Measurements from ENCODE around the gene MAP3K6. TPM values are rescaled to one million over a fixed set of nuclear protein-coding genes. Genes with fewer than 3 reads are reported as not detected.

The MAP3K6 gene
- total RNA-seq, 4 donors from 2014 or later = 82.2 to 122 (median 101) TPM

DNA sequence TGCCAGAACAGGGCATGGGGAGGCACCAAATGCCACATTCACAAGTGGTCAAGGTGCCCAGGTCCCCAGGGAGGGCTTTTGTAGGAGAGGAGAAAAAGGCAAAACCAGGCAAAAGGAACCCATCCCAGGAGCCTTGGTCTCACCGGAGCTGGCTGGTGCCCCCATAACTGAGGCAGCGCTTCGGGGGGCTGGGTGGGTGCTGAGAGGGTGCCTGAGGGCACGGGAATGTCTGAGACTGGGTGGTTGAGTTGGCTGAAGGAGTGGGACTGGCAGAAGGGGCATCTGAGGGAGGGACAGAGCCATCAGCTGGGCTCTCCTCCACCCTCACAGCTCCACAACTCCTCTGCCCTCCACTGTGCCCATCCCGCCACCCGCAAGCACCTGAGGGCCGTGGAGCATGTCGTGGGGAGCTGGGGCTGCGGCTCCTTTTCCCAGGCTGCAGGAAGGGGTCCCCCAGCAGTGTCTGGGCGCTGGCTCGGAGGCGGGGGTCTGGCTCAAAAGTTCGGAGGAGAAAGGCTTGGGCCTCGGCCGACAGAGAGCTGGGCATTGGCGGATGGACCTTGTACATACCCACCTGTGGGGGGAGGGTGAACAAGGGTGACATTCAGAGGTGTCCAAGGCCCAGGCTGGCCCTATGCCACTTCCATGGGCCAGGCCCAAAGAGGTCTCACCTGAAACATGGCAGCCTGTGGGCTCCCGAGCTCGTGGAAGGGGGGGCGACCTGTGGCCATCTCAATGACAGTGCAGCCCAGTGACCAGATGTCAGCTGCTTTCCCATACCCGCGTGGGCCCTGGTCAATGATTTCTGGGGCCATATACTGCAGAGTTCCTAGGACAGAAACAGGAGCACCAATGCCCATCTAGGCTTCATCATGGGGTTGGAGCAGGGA is 8.5 kb downstream of the MAP3K6 start:
- no peaks in the 10 kb centered on the region for H3K9me3 ChIP-seq
- DNase-seq (ENCODE audit: low spot score in 2 of 2) = no peak
- H3K27me3 ChIP-seq = no peaks in the 10 kb centered on the region
- no peak overlapping the region for H3K27ac ChIP-seq
- TF ChIP-seq, protein P1, sequence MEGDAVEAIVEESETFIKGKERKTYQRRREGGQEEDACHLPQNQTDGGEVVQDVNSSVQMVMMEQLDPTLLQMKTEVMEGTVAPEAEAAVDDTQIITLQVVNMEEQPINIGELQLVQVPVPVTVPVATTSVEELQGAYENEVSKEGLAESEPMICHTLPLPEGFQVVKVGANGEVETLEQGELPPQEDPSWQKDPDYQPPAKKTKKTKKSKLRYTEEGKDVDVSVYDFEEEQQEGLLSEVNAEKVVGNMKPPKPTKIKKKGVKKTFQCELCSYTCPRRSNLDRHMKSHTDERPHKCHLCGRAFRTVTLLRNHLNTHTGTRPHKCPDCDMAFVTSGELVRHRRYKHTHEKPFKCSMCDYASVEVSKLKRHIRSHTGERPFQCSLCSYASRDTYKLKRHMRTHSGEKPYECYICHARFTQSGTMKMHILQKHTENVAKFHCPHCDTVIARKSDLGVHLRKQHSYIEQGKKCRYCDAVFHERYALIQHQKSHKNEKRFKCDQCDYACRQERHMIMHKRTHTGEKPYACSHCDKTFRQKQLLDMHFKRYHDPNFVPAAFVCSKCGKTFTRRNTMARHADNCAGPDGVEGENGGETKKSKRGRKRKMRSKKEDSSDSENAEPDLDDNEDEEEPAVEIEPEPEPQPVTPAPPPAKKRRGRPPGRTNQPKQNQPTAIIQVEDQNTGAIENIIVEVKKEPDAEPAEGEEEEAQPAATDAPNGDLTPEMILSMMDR (IDR thresholded peaks at IDR 0.05) = no peak
- TF ChIP-seq POLR2A (IDR thresholded peaks at IDR 0.05) (no peak), EP300 (IDR thresholded peaks at IDR 0.05) (no peak)
- no peak overlapping the region for H3K4me3 ChIP-seq
- H3K36me3 ChIP-seq = peaks cover 3 to 98% (median 12%) of the 10 kb centered on the region in 3 donors
- WGBS, 2 donors = 90 to 93% methylated on average over 17 to 21 of the region's 21 CpGs
- peaks cover 0 to 31% (median 10%) of the 10 kb centered on the region in 4 donors for H3K4me1 ChIP-seq

GRCh38 chr1:27357281-27358037 is 9.3 kb downstream of the MAP3K6 start:
- peak in 1 of 2 donors; percentile 52 for DNase-seq (ENCODE audit: low spot score in 2 of 2)
- Histone ChIP-seq H3K27ac (peak overlapping the region in 1 of 4 donors; percentile 50), H3K4me3 (peak overlapping the region in 1 of 4 donors; percentile 49), H3K27me3 (no peaks in the 10 kb centered on the region), H3K36me3 (peaks cover 3 to 95% (median 8%) of the 10 kb centered on the region in 3 donors), H3K9me3 (no peaks in the 10 kb centered on the region), H3K4me1 (peaks cover 0 to 29% (median 10%) of the 10 kb centered on the region in 4 donors)
- TF ChIP-seq, protein P1 (IDR thresholded peaks at IDR 0.05) = peak; percentile 92 to 98 (median 98)
- TF ChIP-seq EP300 (IDR thresholded peaks at IDR 0.05) (no peak), POLR2A (IDR thresholded peaks at IDR 0.05) (peak in 1 of 2 donors; percentile 11)
- 40 to 45% methylated on average over 23 to 37 of the region's 40 CpGs for WGBS, 2 donors

DNA sequence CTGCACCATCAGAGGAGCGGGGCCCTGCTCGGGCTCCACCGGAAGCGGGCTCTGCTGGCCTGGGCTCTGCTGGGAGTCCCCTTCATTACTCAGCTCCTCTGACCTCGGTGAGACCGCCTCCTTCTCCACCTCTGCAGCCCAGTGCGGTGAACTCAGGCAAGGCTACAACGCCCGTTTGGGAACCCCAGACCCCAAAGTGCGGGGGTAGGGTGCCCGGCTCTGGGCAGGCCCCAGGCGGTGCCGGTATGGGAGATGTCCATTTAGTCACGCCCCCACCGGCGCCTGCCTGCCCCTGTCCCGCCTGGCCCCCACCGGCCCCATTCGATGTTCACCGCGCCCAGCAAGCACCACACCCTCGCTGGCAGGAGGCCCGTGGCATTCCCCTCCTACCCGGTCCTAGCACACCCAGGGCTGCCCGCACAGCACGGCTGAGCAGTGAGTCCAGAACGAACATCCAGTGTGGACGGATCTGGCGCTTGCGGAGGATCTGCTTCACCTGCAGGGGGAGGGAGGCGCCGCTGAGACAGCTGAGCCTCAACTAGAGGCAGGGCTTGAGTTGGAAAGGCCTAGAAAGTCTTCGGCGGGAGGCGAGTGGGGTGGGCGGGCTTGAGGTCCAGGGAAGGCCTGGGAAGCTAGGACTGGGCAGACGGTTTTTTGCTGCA is 10.0 kb downstream of the MAP3K6 start:
- peaks cover 3 to 88% (median 7%) of the 10 kb centered on the region in 3 donors for H3K36me3 ChIP-seq
- H3K4me1 ChIP-seq = peaks cover 0 to 29% (median 10%) of the 10 kb centered on the region in 4 donors
- WGBS, 2 donors = 75 to 83% methylated on average over 18 to 37 of the region's 37 CpGs
- no peaks in the 10 kb centered on the region for H3K27me3 ChIP-seq
- no peak overlapping the region for H3K4me3 ChIP-seq
- no peak for DNase-seq (ENCODE audit: low spot score in 2 of 2)
- H3K27ac ChIP-seq = peak overlapping the region in 1 of 4 donors; percentile 8
- H3K9me3 ChIP-seq = no peaks in the 10 kb centered on the region
- TF ChIP-seq POLR2A (IDR thresholded peaks at IDR 0.05) (no peak), EP300 (IDR thresholded peaks at IDR 0.05) (no peak)
- TF ChIP-seq, protein P1 (IDR thresholded peaks at IDR 0.05) = no peak

- H3K36me3 ChIP-seq = peaks cover 3 to 83% (median 7%) of the 10 kb centered on the region in 3 donors
- H3K27ac ChIP-seq = peak overlapping the region in 1 of 4 donors; percentile 8
- TF ChIP-seq EP300 (IDR thresholded peaks at IDR 0.05) = no peak
- TF ChIP-seq, protein P1 (IDR thresholded peaks at IDR 0.05) = no peak
- no peak for TF ChIP-seq POLR2A (IDR thresholded peaks at IDR 0.05)
- no peaks in the 10 kb centered on the region for H3K27me3 ChIP-seq
- peaks cover 0 to 33% (median 11%) of the 10 kb centered on the region in 4 donors for H3K4me1 ChIP-seq
- H3K9me3 ChIP-seq = no peaks in the 10 kb centered on the region
- 89 to 90% methylated on average over 13 of the region's 13 CpGs for WGBS, 2 donors
- no peak for DNase-seq (ENCODE audit: low spot score in 2 of 2)
- no peak overlapping the region for H3K4me3 ChIP-seq
Observed at GRCh38 chr1:27356277-27356618, 10.5 kb downstream of the MAP3K6 start.
